Activated CD4-positive, alpha-beta T cell treated with anti-CD3 and anti-CD28 coated beads, Interleukin-2, amount 50 U/mL, for 16 hours (primary cell): ENCODE results near the gene ADAMTS20.

Source experiments
- DNase-seq: peaks from one replicate; pipeline ENCODE4 v3.0.0-alpha.2; 2020

Gene ADAMTS20

DNA sequence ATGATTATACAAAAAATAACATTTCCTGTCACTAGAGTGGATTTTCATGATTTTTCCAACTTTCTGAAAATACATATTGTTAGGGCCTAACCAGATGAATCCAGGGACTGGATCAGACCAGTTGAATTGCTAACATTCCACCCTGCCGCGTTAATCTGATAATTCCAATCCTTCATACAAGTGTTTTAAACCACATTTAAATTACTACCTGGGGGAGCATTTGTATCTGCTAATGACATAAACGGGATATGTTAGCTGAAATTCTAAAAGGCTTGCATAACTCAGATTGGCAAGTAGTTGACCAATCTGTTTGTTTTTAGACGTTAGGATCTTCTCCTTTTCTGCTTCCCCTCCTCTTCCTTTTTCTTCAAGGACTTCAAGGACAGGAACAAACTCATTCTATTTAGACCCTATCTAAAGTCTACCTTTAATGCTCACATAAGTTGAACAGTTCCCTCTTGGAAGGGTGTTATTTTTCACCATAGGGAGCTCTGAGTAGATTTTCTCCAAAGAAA lies 239.0 kb downstream of the ADAMTS20 start:
- no peak for DNase-seq

- no peak for DNase-seq
These were observed 241.4 kb downstream of the ADAMTS20 start for GRCh38 chr12:43310596-43310995.

DNA sequence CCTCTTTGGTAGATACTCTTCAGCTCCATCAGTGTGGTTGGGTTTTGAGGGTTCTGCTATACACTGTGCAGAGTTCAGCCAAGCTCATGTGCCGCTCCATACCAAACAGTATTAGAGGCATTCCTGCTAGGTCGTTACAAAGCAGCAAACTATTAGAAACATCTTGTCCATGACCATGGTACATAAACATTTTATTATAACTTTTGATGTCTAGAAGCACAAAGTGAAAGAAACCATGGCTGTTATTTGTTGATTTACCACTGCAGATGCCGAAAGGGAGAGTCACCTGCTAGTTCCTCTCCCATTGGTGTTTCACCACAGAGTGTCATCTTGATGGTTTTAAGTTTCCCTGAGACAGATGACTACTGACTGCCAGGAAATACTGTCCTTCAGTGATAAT lies 242.0 kb downstream of the ADAMTS20 start:
- no peak for DNase-seq

DNA sequence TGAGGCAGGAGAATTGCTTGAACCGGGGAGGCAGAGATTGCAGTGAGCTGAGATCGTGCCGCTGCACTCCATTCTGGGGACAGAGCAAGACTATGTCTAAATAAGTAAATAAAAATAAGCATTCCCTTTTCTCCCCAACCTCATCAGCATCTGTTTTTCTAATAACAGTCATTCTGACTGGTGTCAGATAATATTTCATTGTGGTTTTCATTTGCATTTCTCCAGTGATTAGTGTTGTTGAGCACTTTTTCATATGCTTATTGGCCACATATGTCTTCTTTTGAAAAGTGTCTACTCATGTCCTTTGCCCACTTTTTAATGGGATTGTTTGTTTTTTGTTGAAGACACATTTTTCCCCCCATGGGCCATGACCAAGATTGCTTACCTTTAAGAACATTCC lies 243.2 kb downstream of the ADAMTS20 start:
- DNase-seq: no peak

DNA sequence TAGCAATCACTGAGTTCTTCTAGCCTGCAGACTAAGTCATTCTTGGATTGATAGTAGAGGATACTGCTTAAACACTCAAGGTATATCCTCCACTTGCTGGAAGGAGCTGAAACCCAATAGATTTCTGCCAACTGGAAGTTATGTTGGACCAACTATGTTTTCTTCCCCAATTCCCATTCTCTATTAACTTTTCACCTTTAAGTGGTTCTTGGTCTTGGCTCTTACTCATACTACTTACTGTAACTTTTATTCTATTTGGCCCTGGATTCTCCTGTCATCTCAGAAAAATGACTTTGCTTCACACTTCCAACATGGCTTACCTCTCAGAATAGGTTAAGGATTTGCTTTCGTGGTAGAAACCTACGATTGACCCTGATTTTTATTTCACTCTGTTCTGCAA lies 244.9 kb downstream of the ADAMTS20 start:
- DNase-seq: no peak

DNA sequence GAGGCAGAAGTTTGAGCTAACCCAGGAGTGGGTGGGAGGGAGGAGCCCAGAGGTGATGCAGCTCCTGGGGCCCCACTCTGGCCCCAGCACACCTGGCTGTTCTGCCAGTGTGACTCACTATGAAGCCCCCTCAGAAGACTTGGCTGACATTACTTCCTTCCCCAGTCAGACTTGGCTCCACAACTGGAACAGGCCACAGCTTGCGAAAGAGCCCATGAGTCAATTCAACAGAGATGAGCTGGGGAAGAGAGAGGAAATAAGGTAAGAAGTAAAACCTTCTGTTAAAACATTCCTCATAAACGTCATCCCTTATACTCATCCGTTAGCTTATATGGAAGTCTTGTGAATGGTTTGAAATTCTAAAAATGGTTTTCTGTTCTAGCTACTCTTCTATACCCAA lies 245.9 kb downstream of the ADAMTS20 start:
- DNase-seq: no peak

DNA sequence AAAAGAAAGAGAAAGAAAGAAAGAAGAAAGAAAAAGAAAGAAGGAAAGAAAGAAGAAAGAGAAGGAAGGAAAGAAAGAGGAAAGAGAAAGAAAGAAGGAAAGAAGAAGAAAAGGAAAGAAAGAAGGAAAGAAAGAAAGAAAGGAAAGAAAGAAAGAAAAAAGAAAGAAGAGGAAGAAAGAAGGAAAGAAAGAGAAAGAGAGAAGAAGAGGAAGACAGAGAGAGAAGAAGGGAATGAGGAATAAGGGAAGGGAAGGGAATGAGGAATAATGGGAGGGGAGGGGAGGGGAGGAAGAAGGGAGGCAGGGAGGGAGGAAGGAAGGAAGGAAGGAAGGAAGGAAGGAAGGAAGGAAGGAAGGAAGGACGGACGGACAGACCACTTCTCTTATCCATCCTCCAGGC lies 246.9 kb downstream of the ADAMTS20 start:
- no peak for DNase-seq
